Measurements from ENCODE around the gene ACLY. TPM values are rescaled to one million over a fixed set of nuclear protein-coding genes. Genes with fewer than 3 reads are reported as not detected.
A peak's percentile ranks its signal among the peaks of the same experiment; 100 is the strongest.
"Not testable (repeated sequence)": the region's sequence is repeated elsewhere in the genome, so short reads cannot be mapped to it uniquely, and the experiment has no call there.

The ACLY gene
- total RNA-seq, 1 donor from 2014 or later = 161 TPM

GRCh38 chr17:41937970-41938954, 19.5 kb upstream of the ACLY start:
- Mint-ChIP-seq H3K27me3 (no peaks in the 10 kb centered on the region), H3K4me3 (no peak overlapping the region), H3K9me3 (no peaks in the 10 kb centered on the region), H3K4me1 (ENCODE audit: unreplicated experiment) (no peaks in the 10 kb centered on the region), H3K36me3 (no peaks in the 10 kb centered on the region), H3K27ac (no peak overlapping the region)
- no peak for DNase-seq (ENCODE audit: extremely low spot score, unreplicated experiment)
- TF ChIP-seq CTCF (conservative IDR thresholded peaks at IDR 0.05) = no peak

DNA sequence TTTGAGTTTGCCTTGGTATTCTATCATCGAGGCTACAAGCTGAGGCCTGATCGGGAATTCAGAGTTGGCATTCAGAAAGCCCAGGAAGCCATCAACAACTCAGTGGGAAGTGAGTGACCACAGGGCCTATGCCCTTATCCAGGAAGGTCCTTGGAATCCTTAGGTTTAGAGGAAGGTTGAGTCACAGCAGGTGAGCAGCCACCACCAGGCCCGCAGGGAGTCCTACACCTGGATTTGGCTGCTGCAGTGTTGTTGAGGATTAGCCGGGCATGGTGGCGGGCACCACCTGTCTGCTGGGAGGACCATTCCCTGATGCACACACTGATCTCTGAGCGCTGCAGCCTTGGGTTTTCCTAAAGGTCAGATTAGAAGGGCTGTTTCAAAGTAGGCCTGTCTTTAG, 16.9 kb upstream of the ACLY start:
- H3K4me3 Mint-ChIP-seq = no peak overlapping the region
- TF ChIP-seq CTCF (conservative IDR thresholded peaks at IDR 0.05) = no peak
- H3K36me3 Mint-ChIP-seq = no peaks in the 10 kb centered on the region
- no peak overlapping the region for H3K27ac Mint-ChIP-seq
- H3K4me1 Mint-ChIP-seq (ENCODE audit: unreplicated experiment) = peaks cover under 1% of the 10 kb centered on the region
- H3K9me3 Mint-ChIP-seq = no peaks in the 10 kb centered on the region
- no peaks in the 10 kb centered on the region for H3K27me3 Mint-ChIP-seq
- no peak for DNase-seq (ENCODE audit: extremely low spot score, unreplicated experiment)

DNA sequence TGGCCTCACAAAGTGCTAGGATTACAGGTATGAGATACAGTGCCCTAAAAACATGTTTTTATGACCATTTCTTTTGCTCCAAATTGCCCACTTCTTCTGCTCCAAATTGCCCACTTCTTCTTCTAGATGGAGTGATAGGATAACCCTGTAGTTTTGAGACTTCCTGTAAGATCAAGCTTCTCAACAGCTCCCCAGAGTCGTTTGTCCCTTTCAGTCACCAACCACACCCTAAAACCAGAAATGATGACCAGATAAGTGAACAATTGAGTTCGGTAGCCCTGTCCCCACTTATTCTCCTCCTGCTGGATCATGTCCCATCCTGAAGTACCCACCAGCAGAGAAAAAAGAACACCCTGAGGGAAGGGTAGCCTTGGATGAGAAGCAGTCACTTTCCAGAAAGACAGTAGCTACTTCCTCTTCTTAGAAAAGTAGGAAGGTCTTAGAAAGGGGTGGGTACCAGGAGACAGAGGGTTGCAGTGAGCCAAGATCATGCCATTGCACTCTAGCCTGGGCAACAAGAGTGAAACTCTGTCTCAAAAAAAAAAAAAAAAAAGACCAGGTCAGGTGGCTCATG, 14.2 kb upstream of the ACLY start:
- Mint-ChIP-seq H3K4me3 (peak overlapping the region; percentile 16), H3K27me3 (no peaks in the 10 kb centered on the region), H3K36me3 (no peaks in the 10 kb centered on the region), H3K4me1 (ENCODE audit: unreplicated experiment) (peaks cover 16% of the 10 kb centered on the region), H3K27ac (no peak overlapping the region), H3K9me3 (no peaks in the 10 kb centered on the region)
- TF ChIP-seq CTCF (conservative IDR thresholded peaks at IDR 0.05) = no peak
- no peak for DNase-seq (ENCODE audit: extremely low spot score, unreplicated experiment)

DNA sequence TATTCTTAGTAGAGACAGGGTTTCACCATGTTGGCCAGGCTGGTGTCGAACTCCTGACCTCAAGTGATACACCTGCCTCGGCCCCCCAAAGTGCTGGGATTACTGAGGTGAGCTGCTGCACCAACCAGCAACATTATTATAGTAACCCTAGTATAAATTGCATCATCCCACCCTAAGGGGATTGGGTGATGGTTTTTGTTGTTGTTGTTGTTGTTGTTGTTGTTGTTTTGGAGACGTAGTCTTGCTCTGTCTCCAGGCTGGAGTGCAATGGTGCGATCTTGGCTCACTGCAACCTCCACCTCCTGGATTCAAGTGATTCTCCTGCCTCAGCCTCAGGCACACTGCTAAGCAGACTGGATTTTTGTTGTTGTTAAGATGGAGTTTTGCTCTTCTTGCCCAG, 13.0 kb upstream of the ACLY start:
- H3K4me3 Mint-ChIP-seq = not testable (repeated sequence)
- H3K4me1 Mint-ChIP-seq (ENCODE audit: unreplicated experiment) = peaks cover 16% of the 10 kb centered on the region

GRCh38 chr17:41930833-41931156, 12.0 kb upstream of the ACLY start:
- not testable (repeated sequence) for H3K27me3 Mint-ChIP-seq; H3K36me3 Mint-ChIP-seq; DNase-seq (ENCODE audit: extremely low spot score, unreplicated experiment); H3K9me3 Mint-ChIP-seq
- Mint-ChIP-seq H3K27ac (peak overlapping the region; percentile 96), H3K4me1 (ENCODE audit: unreplicated experiment) (peaks cover 16% of the 10 kb centered on the region), H3K4me3 (peak overlapping the region; percentile 97)

More for the DNA sequence above, 13.0 kb upstream of the ACLY start:
- not testable (repeated sequence) for H3K27ac Mint-ChIP-seq; H3K9me3 Mint-ChIP-seq; H3K27me3 Mint-ChIP-seq; DNase-seq (ENCODE audit: extremely low spot score, unreplicated experiment); H3K36me3 Mint-ChIP-seq

- no peaks in the 10 kb centered on the region for H3K36me3 Mint-ChIP-seq
- H3K4me1 Mint-ChIP-seq (ENCODE audit: unreplicated experiment) = peaks cover 16% of the 10 kb centered on the region
- peak within 1 kb of the TSS; percentile 96 for H3K27ac Mint-ChIP-seq
- H3K4me3 Mint-ChIP-seq = peak within 1 kb of the TSS; percentile 97
- peak; percentile 66 for TF ChIP-seq CTCF (conservative IDR thresholded peaks at IDR 0.05)
- no peaks in the 10 kb centered on the region for H3K9me3 Mint-ChIP-seq
- peak; percentile 97 for DNase-seq (ENCODE audit: extremely low spot score, unreplicated experiment)
- H3K27me3 Mint-ChIP-seq = no peaks in the 10 kb centered on the region
Measured at GRCh38 chr17:41930009-41930832, 11.5 kb upstream of the ACLY start, which contains the start of gene ODAD4. ODAD4 (plus strand) TSS chr17:41930617; CDS start chr17:41930724, 107 bp downstream.
